Nephron progenitor cell (in vitro differentiated cells): ENCODE measurements around the gene PCDH15.
A peak's percentile ranks its signal among the peaks of the same experiment; 100 is the strongest.

Experiments
- DNase-seq: peaks from one replicate; pipeline ENCODE4 v3.0.0; 2021
- H3K27ac Mint-ChIP-seq: 2 replicates; pipeline ENCODE4 v1.8.0; 2021; ENCODE audit warnings: mild to moderate bottlenecking, moderate library complexity, mixed read lengths
- H3K27me3 Mint-ChIP-seq: 2 replicates; pipeline ENCODE4 v1.8.0; 2021; ENCODE audit warnings: mild to moderate bottlenecking, low read depth, mixed read lengths; ENCODE audit not compliant: poor library complexity
- H3K36me3 Mint-ChIP-seq: 2 replicates; pipeline ENCODE4 v1.8.0; 2021; ENCODE audit warnings: low read depth, mixed read lengths
- H3K4me1 Mint-ChIP-seq: 2 replicates; pipeline ENCODE4 v1.8.0; 2021; ENCODE audit warnings: mixed read lengths
- H3K4me3 Mint-ChIP-seq: 2 replicates; pipeline ENCODE4 v1.8.0; 2021; ENCODE audit warnings: mild to moderate bottlenecking, moderate library complexity, mixed read lengths
- H3K9me3 Mint-ChIP-seq: 2 replicates; pipeline ENCODE4 v1.8.0; 2021; ENCODE audit warnings: mild to moderate bottlenecking, moderate library complexity, mixed read lengths
- TF ChIP-seq, protein P1 (sequence below): fragments of 200-600 bp; sonication (generic); IDR thresholded peaks from 2 replicates; pipeline ENCODE4 v1.5.0; 2021; ENCODE audit warnings: antibody characterized with exemption

PCDH15 gene

DNA sequence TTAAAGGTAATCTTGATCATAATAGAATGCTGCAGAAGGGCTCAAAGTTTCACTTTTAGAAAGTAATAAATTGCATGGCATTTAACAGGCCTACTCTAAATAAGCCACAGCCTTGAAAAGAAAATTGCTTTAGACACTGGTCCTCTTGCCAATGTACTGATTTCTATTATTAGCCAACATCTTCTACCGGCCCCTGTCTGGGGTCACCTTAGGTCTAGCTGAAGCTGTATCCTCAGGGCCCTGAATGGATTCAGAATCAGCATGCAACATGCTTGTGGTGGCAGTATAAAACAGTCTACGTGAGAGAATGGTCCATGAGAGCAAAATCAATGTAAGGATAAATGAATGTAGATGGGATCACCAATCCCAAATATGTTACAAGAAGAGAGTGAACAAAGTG, 541.9 kb downstream of the PCDH15 start:
- Mint-ChIP-seq H3K4me1 (no peaks in the 10 kb centered on the region), H3K27ac (no peak overlapping the region), H3K36me3 (no peaks in the 10 kb centered on the region), H3K9me3 (peaks cover 2% of the 10 kb centered on the region), H3K27me3 (no peaks in the 10 kb centered on the region), H3K4me3 (no peak overlapping the region)
- TF ChIP-seq, protein P1, sequence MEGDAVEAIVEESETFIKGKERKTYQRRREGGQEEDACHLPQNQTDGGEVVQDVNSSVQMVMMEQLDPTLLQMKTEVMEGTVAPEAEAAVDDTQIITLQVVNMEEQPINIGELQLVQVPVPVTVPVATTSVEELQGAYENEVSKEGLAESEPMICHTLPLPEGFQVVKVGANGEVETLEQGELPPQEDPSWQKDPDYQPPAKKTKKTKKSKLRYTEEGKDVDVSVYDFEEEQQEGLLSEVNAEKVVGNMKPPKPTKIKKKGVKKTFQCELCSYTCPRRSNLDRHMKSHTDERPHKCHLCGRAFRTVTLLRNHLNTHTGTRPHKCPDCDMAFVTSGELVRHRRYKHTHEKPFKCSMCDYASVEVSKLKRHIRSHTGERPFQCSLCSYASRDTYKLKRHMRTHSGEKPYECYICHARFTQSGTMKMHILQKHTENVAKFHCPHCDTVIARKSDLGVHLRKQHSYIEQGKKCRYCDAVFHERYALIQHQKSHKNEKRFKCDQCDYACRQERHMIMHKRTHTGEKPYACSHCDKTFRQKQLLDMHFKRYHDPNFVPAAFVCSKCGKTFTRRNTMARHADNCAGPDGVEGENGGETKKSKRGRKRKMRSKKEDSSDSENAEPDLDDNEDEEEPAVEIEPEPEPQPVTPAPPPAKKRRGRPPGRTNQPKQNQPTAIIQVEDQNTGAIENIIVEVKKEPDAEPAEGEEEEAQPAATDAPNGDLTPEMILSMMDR, result no peak
- no peak for DNase-seq

DNA sequence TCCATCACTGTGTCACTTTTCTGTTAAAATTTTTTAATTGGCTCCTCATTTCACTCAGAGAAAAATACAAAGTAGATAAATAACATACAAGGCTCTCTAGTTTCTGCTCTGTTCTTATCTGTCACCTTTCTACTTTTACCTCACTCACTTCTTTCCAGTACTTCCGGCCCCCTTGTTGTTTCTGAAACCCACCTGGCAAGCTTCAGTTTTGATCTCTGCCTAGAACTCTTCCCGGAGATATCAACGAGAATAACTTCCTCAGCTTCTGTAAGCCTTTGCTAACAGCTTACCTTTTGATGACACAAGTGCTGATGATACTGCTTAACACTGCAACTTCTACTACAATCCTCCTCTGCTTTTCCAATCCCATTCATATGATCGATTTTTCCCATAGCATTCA, 566.2 kb downstream of the PCDH15 start:
- DNase-seq, result no peak
- H3K4me1 Mint-ChIP-seq, result no peaks in the 10 kb centered on the region

DNA sequence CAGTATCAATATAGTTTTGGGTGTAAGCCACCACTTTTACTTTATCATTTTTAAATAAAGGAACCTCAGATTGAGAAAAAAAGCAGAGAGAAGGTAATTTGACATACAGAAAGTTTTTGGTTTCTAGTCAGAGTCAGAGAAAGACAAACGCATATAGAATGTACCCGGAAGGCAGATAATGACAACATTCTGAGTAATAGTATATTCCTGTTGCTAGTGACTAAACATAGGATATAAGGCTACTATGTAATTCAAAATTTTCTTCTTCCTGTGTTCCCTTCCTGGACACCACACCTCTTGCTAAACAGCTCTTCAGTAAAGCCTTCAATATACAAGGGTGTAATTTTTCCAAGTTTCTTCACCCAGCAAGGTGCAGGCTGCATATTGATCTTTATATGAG, 597.6 kb downstream of the PCDH15 start:
- Mint-ChIP-seq H3K36me3 (no peaks in the 10 kb centered on the region), H3K4me1 (no peaks in the 10 kb centered on the region), H3K4me3 (no peak overlapping the region), H3K27ac (no peak overlapping the region), H3K9me3 (no peaks in the 10 kb centered on the region), H3K27me3 (no peaks in the 10 kb centered on the region)
- TF ChIP-seq, protein P1, result no peak
- no peak for DNase-seq

More for the DNA sequence above, 566.2 kb downstream of the PCDH15 start:
- H3K36me3 Mint-ChIP-seq, result peaks cover 14% of the 10 kb centered on the region
- H3K4me3 Mint-ChIP-seq, result no peak overlapping the region
- TF ChIP-seq, protein P1, result no peak
- peaks cover 20% of the 10 kb centered on the region for H3K9me3 Mint-ChIP-seq
- H3K27ac Mint-ChIP-seq, result no peak overlapping the region
- H3K27me3 Mint-ChIP-seq, result no peaks in the 10 kb centered on the region

DNA sequence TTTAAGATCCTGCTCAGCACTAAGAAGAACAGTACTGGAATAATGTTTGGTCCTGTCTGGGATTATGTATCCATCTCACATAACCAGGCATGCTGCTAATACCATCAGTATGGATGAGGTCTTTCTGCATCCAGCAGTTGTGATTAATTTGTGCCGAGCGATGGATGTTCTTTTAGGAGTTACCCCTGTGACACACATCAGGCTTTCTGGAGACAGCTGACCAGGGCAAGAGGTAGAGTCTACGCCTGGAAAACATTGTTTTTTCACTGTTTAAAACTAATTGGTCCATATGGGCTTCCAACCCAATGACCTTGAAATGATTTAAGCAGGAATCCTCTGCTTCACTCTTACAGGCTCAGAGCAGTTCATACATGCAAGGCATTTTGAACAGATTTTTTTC, 603.0 kb downstream of the PCDH15 start:
- no peak overlapping the region for H3K27ac Mint-ChIP-seq
- H3K9me3 Mint-ChIP-seq, result no peaks in the 10 kb centered on the region
- no peaks in the 10 kb centered on the region for H3K4me1 Mint-ChIP-seq
- no peaks in the 10 kb centered on the region for H3K27me3 Mint-ChIP-seq
- DNase-seq, result no peak
- TF ChIP-seq, protein P1, result no peak
- no peak overlapping the region for H3K4me3 Mint-ChIP-seq
- H3K36me3 Mint-ChIP-seq, result no peaks in the 10 kb centered on the region

DNA sequence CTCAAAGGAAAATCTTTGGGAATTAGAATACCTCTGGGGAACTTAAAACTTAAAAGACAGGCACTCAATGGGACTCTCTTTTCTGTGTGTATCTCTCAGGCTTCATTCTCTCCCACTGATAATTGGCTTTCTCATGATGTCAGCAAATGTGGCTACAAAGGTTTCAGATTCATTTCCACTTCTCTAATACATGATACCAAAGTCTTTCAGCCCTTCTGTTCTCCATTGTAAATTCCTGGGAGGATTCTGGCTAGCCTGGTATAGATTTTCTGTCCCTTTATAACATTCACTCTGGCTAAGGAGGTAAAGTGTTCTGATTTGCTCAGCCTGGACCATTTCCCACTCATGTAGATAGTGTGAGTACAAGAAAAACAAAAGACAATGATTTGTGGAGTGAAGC, 606.2 kb downstream of the PCDH15 start:
- no peaks in the 10 kb centered on the region for H3K27me3 Mint-ChIP-seq
- no peak overlapping the region for H3K4me3 Mint-ChIP-seq
- TF ChIP-seq, protein P1, result no peak
- H3K9me3 Mint-ChIP-seq, result no peaks in the 10 kb centered on the region
- H3K36me3 Mint-ChIP-seq, result no peaks in the 10 kb centered on the region
- no peak for DNase-seq
- no peaks in the 10 kb centered on the region for H3K4me1 Mint-ChIP-seq
- peak overlapping the region; percentile 10 for H3K27ac Mint-ChIP-seq

DNA sequence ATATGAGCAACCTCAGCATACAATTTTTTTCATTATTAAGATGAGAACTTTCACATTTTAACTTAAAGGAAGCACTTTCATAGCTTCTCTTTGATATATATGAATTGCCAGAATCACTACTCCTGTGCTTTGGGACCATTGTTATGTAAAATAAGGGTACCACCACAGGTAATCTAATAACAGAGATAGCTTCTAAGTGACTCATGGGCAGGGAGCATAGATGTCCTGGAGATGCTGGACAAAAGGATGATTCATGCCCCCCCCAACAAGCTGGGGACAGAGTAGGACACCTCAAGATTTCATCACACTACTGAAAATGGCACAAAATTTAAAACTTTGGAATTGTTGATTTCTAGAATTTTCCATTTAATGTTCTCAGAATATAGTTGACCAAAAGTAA, 641.1 kb downstream of the PCDH15 start:
- no peaks in the 10 kb centered on the region for H3K4me1 Mint-ChIP-seq
- no peak overlapping the region for H3K4me3 Mint-ChIP-seq
- peaks cover 3% of the 10 kb centered on the region for H3K9me3 Mint-ChIP-seq
- TF ChIP-seq, protein P1, result no peak
- H3K27me3 Mint-ChIP-seq, result peaks cover 3% of the 10 kb centered on the region
- no peak overlapping the region for H3K27ac Mint-ChIP-seq
- no peaks in the 10 kb centered on the region for H3K36me3 Mint-ChIP-seq
- no peak for DNase-seq
